GM19193 (cell line): ENCODE data around the gene GOLGA3.

ENCODE experiments used
- POLR2A ChIP-seq: IDR thresholded peaks from 4 replicates; pipeline ENCODE4 v1.6.1; 2011; ENCODE audit not compliant: insufficient read depth, insufficient read length; ENCODE audit errors: extremely low read depth

GOLGA3 gene

DNA sequence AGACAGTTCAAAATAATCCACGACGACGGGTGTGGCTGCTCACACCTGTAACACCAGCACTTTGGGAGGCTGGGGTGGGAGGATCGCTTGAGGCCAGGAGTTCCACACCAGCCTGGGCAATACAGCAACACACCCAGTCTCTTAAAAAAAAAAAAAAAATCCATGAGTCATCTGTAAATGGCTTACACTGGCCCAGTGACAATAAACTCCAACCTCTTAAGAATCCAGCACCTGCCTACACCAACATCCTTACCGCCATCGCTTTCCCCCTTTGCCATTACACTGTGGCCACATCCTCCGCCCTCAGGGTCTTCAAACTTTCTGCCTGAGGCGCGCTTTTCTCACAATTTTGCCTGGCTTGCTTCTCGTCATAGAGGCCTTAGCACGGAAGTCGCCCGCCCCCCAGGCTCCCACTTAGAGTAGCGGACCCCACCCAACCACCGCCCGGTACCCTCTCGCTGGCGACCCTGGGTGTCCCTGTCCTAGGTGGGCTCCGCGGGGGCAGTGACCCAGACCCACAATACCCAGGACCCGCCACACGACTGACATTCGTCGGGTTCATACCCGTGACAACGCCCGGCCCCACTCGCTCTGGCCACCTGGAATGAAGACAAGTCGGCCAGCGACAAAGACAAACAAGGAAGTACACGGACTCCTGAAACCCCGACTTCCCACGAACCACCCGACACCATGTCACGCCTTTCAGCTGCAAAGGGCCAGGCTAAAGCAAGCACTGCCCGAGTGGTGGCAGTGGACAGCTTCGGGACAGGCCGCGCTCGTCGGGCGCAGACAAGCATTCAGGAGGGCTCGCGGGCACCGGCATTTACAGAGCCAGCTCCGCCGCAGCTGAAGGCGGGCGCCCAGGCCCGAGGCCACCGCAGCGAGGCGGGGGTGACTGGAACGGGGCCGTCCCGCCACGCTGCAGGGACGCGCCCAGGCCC, 636 bp downstream of the GOLGA3 start:
- no peak for TF ChIP-seq POLR2A

DNA sequence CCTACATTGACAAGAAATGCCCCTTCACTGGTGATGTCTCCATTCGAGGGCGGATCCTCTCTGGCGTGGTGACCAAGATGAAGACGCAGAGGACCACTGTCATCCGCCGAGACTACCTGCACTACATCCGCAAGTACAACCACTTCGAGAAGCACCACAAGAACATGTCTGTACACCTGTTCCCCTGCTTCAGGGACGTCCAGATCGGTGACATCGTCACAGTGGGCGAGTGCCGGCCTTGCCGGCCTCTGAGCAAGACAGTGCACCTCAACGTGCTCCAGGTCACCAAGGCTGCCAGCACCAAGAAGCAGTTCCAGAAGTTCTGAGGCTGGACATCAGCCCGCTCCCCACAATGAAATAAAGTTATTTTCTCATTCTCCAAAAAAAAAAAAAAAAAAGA, 2.8 kb downstream of the GOLGA3 start:
- no peak for TF ChIP-seq POLR2A

DNA sequence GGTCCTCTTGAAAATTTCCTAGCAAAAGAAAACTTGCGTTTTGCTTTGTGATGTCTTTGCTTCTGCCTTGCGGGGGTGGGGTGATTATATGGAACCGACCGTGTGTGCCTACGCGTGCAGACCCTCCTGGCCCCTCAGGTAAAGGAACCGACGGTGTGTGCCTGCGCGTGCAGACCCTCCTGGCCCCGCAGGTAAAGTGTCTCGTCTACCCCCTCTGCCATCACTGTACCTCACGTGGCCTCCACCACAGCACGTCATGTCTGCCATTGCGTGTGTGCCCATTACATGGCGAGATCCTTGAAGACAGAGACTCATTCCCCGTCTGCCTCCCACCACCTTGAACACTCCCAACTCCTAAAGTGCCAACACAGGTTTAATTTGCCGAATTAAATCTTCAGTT, 3.6 kb downstream of the GOLGA3 start:
- TF ChIP-seq POLR2A, result no peak

DNA sequence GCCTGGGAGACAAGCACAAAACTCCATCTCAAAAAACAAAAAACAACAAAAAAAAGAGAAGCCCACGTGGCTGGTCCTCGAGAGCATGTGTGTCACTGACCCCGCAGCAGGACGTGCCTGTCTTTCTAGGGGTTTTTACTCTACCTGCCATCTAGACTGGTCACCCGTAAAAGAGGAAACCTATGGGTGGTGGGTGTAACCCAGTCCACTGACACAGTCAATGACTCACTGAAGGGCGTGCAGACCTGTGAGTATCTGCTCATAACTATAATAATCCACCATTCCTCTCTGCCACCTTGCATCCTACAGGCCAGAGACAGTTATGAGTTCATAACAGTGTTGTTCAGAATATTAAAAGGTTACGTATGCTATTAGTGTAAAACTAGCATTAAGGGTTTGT, 4.6 kb downstream of the GOLGA3 start:
- no peak for TF ChIP-seq POLR2A

DNA sequence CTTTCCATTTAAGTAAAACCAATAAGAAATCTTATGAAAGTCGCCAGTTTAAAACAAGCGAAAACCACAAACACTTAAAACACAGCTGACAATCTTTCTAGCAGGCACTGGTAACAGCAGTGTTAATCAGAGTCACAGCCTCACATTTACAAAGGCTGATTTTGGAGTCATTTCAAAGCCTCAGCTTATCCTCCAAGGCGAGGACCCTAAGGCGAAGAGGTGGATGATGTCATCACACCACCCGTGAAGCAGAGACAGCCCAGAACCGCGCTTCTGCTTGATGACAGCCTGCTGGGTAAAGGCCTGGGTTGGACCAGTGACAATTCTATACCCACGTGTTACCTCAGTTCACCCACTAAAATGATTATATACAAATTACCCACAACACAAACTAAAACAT, 10.1 kb downstream of the GOLGA3 start:
- TF ChIP-seq POLR2A, result no peak

DNA sequence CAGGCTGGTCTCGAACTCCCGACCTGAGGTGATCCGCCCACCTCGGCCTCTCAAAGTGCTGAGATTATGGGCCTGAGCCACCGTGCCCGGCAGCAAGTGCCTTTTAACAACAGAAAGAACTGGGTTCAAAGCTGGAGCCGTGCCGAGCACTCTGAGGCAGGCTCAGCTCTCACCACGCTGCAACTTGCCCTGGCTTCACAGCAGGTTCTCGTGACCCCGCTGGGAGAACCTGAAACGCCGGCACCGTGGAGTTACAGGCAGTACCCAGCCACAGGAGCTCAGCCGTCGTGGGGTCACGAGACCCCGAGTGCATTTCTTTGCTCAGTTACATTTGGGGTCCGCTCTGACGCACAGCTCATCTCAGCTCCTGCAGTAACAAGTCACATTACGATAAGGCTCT, 14.4 kb downstream of the GOLGA3 start:
- TF ChIP-seq POLR2A, result no peak

DNA sequence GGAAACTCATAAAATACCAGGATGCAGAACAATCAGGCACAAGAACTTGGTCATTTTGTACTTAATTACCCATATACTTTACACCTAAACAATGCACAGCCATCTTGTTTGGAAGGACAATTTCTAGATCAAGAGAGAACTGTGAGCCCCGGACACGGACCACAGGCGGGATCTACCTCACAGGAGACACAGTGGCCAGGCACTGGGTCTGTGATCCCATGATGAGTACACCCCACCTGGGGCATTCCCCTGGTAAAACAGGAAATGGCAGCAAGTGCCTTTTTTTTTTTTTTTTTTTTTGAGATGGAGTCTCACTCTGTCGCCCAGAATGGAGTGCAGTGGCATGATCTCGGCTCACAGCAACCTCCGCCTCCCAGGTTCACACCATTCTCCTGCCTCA, 15.2 kb downstream of the GOLGA3 start:
- TF ChIP-seq POLR2A, result no peak

DNA sequence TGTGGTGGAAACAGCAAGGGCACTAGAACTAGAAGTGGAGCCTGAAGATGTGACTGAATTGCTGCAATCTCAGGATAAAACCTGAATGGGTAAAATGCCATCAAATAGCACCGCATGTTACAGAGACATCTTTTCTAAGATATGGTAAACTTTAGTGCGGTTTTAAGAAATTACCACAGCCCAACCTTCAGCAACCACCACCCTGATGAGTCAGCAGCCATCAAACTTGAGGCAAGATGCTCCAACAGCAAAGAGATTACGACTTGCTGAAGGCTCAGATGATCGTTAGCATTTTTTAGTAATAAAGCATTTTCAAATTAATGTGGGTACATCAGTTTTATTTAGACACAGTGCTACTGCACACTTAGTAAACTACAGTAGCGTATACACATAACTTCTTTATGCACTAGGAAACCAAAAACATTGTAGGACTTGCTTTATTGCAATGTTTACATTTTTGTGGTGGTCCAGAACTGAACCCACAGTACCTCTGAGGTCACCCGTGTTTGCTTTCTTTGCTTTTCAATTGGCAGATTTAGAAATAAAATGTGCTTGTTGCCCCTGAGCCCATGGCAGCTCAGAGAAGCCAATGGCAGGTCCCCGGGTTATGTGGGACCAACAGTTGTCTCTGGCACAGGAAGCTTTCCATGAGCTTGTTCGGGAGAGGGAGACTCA, 15.9 kb downstream of the GOLGA3 start:
- no peak for TF ChIP-seq POLR2A

DNA sequence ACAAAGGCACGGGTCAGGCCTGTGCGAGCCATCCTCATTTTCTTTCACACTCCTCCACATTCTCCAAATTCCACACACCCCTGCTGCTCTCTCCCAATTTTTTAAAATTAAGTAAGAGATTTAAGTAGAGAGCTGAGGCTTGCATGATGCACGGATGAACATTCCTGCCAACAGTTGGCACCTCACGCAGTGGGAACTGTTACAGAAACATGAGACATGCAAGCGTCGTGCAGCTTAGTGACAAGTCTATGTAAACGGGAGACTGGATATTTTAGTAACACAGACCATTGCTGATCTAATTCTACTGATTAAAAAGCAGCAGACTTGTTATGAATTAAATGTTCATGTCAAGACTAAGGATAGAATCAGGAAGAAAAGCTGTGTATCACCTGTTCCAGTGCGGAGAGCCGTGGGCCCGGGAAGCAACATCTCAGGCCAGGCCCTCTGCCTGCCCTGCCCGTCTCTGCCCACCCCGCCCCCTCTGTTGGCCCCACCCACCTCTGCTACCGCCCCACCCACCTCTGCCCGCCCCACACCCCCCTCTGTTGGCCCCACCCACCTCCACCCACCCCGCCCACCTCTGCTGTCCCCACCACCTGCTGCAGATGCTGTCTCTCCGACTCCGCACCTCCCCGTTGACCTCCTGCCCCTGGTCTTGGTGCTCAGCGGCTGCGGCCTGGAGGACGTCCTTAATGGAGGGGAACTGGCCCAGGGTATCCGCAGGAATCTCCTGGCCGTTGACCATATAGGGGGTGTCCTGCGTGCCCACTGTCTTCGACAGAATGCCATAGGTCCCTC, 21.2 kb downstream of the GOLGA3 start:
- no peak for TF ChIP-seq POLR2A

DNA sequence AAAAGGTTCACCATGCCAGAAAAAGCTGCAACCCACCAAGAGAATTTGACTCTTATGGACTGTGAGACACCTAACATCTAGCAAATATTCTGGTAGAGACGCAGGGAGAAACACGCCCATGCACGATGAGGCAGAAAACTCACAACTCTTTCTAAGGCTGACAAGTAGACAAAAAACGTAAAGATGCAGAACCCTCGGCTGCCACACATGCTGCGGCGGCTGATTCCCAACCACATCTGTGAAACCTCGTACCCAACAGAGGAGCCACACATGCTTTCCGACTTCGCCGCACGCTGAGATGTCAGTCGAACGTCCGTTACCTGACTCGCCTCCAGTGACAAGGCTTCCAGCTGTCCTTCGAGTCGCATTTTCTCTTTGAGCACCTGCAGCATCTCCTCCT, 21.8 kb downstream of the GOLGA3 start:
- no peak for TF ChIP-seq POLR2A

DNA sequence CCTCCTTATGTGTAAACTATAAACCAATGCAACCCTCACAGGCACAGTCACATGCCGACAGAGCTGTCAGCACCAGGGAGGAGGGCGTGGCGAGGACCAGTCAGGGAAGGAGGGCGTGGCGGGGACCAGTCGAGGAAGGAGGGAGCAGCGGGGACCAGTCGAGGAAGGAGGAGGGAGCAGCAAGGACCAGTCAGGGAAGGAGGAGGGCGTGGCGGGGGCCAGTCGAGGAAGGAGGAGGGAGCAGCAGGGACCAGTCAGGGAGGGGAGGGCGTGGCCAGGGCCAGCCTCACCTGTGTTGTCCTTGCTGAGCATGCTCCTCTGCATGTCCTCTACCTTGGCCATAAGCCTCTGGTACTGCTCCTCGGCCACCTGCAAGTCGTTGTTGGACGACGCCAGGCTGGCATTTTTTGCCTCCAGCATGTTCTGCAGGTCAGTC, 24.2 kb downstream of the GOLGA3 start:
- no peak for TF ChIP-seq POLR2A

DNA sequence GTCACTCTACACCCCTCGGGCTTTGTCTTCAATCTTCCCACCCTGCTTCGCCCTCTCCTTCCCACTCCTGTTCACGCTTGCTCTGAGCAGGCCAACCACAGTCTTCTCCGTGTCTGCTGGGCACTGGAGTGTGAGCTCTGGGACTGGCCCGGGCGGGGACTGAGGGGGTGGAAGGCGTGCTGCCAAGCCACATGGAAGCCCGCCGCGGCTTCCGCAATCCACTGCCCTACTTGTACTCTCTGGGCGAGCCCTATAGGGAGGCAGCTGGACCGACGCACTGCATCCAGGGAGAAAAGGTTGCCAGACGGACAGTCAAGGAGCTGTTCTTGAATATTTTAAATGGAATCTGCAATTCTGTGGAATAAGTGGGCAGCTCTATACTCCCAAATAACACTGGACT, 24.8 kb downstream of the GOLGA3 start:
- TF ChIP-seq POLR2A, result no peak

DNA sequence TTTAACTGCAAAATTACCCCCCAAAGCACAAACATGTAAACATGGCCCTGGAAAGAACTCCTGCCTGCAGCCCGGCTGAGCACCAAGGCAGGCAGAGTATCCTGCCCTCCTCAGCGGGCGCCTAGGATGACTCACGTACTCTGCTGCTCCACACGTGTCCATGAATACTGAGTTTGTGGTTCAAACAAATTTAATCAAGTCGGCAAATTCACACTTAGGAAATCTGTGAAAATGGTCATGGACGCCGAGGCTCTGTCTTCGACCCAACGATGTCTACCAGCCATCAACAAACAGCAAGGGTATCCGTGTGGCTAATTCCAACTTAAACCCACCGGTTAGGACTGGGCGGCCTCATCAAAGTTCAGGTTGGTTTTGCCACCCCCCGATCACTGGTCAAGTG, 25.5 kb downstream of the GOLGA3 start:
- TF ChIP-seq POLR2A, result no peak

DNA sequence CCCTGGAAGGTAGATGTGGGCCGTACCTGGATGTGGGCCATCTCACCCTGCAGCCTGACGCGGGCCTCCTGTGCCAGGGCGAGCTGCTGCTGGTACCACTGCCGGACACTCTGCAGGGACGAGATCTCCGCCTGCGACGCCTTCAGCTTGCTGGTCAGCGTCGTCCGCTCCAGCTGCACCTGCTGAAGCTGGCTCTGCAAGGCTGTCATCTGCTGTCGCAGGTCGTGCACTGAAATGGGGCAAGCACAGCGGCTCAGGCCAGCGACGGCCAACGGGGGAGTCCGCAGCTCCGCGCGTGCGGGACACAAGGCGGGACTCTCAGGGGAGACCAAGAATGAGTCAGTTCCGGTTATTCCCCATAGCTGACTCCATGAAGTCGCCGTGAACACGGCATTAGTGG, 26.9 kb downstream of the GOLGA3 start:
- TF ChIP-seq POLR2A, result no peak

DNA sequence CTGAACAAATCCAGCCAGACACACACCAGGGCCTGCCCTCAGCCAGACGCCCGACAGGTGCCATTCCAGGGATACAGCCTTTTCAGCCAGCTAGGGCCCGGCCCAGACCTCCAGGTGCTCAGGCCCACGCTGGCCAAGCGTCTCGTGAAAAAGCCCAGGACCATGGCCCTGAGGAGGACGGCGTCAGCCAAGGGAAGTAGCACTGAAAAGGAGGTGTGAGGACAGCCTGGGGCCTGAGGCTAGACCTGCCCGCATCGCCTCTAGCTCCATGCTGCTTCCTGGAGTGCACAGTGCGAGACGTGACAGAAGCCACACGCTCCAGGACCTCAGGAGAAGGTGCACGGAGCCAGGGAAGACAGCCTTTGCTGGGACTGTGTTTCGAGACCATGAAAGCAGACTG, 29.8 kb downstream of the GOLGA3 start:
- no peak for TF ChIP-seq POLR2A
